ENCODE data around the gene ADAM15.
A peak's percentile ranks its signal among the peaks of the same experiment; 100 is the strongest.

ADAM15 gene

DNA sequence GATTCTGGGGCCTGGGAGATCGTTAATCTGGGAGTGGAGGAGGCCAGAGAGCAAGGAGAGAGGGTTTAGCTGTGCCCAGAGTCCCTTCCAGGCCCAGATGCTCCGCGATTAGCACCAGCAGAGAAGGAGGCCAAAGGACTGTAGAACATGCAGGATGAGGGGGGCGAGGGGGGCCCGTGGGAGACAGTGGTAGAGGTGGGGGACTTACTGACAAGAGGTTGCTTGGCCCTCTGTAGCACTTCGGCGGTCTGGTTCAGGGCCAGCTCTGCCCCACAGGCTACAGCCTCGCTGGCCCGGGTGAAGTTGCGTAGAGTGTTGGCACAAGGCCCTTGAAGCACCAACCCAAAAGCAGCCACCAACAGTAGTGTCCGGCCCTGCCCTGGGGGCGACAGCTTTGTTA lies 18.2 kb upstream of the ADAM15 start:
- no peak for DNase-seq (ENCODE audit: low read depth in 2 of 2)

DNA sequence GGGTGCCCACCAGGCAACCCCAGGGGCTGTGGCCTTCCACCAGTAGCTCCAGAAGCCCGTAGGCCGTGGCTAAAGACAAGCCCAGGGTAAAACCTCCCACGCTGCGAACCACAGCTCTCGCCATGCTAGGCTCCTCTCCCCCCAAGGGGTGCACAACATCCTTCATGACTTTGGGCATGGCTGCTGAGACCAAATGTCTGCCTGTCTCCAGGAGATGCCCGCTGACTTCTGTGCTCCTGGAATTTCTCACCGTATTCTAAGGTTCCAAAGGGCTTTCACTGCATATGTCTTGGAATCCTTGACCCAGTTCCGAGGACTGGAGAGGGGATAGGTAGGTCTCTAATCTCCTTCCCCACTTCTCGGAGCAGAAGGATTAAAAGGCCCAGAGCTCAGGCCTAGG lies 17.6 kb upstream of the ADAM15 start, which contains the start of the genes DCST1 and DCST2:
DCST1 (plus strand) TSS at position 301 of the 400 bp plus-strand sequence. CDS start 213 bp downstream, outside the sequence.
DCST2 (minus strand) TSS at position 258 of the 400 bp plus-strand sequence; CDS start at position 178, 80 bp downstream.
- no peak for DNase-seq (ENCODE audit: low read depth in 2 of 2)

DNA sequence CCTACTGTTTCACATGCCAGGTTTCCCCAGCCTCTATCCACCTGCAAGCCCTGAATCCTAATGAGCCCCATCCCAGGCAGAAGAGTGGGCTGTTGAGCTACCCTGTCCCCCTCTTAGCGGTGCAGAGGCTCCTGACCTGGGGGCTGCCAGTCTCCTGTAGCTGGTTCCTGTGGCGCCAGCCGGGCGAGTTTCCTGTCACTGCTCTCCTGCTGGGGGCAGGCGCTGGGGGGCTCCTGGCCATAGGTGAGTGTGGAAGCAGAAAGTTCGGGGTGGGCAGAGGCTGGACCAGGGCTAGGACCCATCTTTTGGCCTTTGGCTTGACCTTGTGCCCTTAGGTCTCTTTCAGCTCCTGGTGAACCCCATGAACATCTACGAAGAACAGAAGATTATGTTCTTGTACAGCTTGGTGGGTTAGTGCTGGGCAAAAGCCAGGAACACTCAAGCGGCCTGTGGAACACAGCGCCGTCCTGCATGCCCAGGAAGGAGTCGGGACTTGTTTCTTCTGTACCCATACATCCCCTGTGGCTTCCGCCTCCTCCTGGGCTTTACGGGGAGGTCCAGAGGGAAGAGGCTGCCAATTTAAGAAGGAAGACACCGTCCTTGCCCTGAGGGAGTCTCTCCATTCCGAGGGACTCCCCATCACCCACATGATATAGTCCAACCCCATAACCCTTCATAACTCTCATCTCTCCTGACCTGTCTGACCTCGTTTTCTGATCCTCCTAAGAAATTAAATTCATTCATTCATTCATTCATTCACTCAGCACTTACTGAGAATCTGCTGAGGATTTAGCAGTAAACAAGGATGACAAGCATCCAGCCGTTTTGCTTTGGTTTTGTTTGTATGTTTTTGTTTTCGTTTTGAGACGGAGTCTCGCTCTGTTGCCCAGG lies 16.6 kb upstream of the ADAM15 start:
- no peak for DNase-seq (ENCODE audit: low read depth in 2 of 2)

DNA sequence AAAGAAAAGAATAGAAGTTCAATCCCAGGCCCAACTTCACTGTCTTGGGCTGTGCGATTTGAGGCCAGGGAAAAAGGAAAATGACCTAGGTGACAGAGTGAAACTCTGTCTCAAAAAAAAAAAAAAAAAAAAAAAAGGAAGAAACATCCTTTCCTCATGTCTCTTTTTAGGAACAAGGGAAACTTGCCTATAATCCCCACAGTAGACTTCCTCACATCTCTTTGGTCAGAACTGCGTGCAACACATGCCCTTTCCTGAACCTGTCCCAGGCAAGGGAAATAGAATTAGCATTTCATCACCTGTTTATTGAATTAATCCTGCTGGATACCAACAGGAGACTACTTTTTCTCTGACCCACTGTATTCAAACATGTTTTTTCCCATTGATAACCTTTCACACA lies 15.2 kb upstream of the ADAM15 start:
- no peak for DNase-seq (ENCODE audit: low read depth in 2 of 2)

DNA sequence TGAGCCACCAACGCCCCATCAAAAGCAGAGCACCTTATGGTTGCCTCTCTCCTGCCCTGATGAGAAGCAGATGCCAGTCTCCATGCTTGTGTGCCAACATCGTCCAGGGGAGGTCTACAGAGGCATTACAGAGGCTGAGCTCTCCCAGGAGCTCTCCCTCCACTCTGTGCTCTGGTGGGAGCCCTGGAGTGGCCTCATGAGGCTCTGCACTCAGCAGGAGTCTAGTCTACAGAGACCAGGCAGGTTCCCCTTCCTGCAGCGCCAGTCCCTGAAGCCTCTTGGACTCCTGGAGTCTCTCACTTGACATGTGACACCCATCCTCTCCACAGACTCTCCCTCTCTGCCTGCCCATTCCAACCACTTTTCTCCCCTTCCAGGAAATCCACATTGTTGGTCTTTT lies 14.1 kb upstream of the ADAM15 start:
- DNase-seq (ENCODE audit: low read depth in 2 of 2) = no peak

DNA sequence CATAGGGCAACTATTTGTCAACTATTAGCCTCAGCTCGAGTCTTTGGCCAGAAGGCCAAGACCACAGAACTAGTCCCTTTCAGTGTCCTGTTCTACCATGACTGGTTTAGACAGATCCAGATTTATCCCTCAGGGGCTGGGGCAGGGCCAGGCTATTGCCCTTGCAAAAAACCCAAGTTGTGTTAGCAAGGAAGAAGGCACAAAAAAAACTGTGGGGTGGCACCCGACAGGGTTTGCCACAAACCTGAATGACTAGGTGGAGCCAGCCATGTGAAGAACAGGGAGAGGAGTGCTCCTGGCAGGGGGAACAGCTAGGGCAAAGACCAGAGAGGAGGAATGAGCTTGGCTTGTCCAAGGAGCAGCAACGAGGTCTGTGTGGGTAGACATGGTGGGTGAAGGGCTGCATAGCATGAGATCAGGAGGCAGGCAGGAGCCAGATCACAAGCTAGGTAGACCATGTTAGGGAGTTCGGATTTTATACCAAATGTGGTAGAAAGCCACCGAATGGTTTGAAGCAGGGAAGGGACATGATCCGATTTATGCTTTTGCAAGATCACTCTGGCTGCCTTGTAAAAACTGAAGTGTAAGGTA lies 13.2 kb upstream of the ADAM15 start:
- DNase-seq (ENCODE audit: low read depth in 2 of 2) = no peak

DNA sequence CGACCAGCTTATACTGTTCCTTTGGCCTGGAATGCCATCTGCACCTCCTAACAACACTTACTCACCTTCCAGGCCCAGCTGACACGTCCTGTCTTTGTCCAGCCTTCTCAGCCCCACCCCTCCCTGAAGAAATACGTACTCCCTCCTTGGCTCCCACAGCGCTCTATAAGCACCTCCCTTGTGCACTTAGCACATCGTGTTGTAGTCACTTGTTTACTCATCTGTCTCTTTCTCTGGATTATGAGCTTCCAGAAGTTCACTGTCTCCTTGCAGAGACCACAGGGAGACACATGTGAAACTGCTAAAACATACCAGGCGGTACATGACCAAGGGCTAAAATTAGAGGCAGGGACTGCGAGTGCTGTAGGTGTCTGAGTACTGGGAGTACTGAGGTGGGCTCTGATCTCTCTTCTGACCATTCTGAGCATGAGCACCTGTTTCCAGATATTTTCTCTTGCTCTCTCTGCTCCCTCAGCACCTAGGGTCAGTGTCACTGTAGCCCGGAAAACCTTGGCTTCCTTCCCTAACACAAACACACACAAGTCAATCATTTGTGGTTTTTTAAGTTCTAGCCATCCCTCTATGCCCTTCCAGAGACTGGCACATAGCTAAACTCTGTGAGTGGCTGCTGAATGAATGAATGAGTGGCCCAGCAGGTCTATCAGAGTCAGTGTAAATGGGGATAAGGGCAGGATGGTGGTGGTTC lies 12.4 kb upstream of the ADAM15 start:
- DNase-seq (ENCODE audit: low read depth in 2 of 2) = no peak

DNA sequence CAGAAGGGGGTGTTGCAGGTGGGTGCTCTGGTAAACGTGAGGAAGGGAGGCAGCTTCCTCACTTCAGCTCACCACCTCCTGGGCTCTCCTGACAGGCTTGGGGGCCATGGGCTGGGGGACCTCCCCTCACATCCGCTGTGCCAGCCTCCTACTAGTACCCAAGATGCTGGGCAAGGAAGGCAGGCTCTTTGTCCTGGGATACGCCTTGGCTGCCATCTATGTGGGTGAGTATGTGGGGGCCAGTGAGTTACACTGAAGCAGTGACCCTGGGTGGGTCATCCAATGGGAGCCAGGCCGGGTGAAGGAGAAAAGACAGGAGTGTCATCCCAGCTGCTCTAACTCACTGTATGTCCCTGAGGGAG lies 11.8 kb upstream of the ADAM15 start:
- no peak for DNase-seq (ENCODE audit: low read depth in 2 of 2)

DNA sequence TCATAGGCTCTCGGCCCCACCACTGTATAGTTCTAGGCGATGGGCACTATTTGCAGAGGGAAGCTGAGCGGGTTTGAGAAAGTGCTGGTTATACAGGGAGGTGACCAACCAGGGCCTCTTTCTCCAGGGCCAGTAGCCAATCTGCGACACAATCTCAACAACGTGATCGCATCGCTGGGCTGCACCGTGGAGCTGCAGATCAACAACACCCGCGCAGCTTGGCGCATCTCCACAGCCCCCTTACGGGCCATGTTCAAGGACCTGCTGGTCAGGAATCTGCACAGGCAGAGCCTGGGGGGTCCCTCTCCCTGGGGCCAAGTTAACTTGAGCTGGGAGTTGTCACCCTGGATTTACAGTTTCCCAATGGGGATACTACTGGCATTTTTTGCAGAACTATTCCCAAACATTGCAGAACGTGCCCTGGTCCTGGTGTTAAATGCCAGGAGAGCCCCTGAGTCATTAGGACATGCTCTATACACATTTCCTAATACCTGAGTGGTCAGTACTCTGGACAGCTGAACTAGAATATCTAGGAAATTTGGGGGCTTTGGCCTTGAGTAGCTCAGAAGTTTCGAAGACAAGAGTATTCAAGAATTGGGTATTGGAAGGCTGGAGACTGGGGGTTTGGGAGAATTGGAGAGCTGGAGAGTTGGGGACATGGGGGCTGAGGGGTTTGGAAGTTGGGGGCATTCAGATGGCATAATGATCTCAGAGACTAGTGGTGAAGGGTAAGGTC lies 10.6 kb upstream of the ADAM15 start:
- DNase-seq (ENCODE audit: low read depth in 2 of 2) = no peak

DNA sequence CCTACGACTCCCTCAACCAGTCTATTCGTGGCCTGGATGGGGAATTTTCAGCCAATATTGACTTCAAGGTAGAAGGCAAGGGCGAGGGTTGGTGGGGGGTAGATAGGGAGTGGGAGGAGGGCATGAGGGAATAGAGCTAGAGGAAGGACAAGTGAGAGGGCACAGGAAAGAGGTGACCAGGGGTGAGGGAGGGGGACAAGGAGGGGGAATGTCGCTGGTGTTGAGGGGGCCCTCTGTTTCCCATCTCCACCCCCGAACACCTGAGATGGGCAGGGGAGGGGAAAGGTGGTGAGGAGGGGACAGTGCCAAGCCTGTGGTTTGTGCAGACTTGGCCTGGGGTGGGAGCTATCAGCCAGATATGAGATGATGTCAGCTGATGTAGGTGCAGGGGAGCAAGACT lies 8.3 kb upstream of the ADAM15 start:
- DNase-seq (ENCODE audit: low read depth in 2 of 2) = no peak

DNA sequence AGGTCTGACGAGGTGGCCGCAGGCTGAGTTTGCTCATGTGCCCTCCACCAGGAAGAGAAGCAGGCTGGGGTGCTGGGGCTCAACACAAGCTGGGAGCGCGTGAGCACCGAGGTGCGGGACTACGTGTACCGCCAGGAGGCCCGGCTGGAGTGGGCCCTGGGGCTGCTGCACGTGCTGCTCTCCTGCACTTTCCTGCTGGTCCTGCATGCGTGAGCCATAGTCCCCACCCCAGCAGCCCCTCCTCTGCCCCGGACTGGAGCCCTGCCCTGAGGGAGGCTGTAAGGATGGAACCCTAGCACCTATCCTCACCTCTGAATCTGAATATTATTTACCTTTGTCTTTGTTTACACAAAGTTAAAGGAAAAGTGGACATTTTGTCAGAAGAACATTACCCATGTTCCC lies 7.8 kb upstream of the ADAM15 start:
- DNase-seq (ENCODE audit: low read depth in 2 of 2) = no peak

DNA sequence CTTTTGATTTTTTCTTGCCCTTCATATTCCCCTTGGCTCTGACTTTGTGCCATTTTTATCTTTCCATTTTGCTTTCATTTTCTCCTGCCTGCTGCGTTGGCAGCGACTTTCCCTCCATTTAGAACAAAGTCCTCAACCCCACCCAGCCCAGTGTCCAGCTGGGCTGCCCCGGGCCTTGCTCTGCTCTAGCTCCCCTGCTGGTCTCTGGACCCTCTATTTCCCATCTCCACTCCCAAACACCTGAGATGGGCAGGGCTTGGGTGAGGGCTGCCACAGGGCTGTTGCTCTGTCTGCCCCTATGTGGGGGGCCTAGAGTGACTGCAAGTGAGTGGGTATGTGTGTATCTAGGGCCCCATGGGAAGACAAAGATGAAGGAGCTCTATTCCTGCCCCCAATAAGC lies 7.3 kb upstream of the ADAM15 start:
- no peak for DNase-seq (ENCODE audit: low read depth in 2 of 2)

DNA sequence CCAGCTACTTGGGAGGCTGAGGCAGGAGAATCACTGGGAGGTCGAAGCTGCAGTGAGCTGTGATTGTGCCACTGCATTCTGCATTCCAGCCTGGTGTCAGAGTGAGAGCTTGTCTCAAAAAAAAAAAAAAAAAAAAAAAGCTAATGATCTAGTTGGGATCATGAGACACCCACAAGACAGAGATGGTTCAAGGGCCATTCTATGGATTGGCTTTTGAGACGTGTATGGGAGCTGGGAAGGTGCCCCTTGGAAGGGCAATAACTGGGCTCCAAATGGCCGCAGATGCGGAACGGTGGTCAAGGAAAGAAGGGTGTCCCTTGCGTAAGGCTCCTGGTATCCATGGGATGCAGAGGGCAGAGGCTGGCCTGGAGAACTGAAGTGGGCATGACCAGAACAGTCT lies 6.8 kb upstream of the ADAM15 start:
- no peak for DNase-seq (ENCODE audit: low read depth in 2 of 2)

DNA sequence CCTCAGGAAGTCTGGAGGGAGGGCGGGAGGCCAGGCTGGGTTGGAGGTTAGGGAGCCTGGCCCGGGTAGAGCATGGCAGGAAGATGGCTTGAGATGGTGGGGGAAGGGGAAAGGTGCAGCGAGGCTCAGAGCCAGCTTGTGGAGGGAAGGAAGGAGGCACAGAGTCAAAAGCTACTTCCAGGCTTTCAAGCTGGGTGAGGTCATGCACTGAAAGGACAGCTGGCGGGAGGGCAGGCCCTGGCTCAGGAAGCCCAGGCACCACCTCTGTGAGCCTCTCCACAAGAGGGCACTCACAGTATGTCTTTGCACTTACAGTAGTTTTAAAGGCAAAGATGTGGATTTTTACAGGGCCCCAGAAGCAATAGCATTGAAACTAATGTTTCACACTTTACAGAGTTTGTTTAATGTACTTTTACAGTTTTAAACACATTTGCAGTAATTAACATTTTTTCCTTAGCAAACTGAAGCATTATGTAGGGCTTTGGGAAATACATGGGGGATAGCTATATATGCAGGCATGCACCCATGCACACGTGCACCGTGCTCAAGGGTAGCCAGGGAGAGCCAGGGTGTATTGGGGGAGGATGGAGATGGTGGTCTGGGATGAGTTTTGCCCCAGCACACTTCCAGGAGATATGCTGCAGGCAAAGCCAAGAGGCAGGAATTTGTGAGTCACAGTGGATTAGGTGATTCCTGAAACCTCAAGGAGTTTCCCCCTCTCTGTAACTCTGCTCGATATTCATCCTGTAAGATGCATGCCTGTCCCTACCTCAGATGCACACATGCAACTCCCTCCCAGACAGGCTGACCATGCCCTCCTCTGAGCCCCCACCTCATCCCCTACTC lies 6.1 kb upstream of the ADAM15 start:
- peak in 1 of 2 donors; percentile 39 for DNase-seq (ENCODE audit: low read depth in 2 of 2)

DNA sequence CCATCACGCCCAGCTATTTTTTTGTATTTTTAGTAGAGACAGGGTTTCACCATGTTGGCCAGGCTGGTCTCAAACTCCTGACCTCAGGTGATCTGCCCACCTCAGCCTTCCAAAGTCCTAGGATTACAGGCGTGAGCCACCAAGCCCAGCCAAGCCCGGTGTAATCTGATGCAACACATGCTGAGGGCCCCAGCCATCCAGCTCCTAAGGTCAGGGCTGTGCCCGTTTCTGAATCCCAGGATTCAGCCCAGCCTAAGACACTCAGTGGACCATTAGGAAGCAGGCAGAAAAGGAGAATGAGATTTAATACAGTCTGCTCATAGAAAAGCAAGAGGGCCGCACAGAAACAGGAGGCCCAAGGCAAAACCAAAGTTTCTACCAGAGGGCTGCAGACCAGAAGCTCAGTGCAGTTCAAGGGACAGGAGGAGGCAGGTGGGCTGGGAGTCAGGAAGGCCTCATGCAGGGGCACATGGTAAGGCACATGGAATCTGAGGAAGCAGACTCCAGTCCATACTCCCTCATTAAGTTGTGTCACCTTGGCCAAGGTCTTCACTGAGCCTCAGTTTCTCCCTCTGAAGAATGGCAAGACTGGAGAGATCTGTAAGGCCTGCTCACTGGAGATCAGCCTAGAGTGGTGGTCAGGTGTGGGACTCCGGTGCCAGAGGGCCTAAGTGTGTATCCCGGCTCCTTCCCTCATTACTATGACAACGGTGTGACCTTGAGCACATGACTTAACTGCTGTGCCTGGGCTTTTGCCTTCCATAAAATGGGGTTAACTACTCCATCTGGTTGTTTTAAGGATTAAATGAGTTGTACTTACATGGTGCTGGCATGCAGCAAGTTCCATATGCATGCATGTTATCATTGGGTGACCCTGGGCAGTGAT lies 2.4 kb upstream of the ADAM15 start:
- DNase-seq (ENCODE audit: low read depth in 2 of 2) = no peak

DNA sequence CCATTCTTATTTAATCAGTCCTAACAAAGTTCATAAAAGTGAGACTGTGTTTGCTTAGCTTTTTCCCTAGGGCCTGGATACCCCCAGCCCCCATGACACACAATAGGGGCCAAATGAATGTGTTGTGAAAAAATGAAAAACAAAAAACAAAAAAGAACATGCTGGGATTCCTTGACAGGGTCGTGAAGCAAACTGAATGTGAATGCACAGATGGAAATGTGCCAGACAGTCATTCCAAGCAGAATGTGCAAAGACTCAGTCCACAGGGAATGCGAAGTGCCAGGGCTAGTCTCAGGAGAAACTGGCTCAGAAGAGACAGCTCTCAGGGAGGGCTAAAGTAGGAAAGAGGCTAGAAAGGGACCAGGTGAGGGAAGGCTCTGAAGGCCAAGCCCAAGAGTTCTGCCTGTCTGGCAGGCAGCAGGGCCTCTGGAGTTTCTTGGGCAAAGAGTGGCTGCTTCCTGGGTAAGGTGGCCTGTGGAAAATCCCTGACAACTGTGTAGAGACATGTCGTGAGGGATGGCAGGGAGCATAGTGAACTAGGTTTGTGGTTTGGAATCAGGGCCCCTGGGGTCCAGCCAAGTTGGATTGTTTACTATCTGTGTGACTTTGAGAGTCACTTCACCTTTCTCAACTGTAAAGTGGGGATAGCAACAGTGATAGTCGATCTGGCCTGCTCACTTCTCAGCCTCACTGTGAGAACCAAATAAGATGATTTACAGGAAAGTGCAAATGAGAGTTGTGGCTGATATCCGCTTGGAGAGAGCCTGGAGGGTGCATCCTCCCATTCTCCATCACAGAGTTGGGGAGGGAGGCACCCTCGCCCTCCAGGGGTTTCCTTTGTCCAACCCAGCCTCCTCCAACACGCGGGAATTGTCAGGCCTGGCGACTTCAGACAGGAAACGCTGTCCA lies 1.2 kb upstream of the ADAM15 start:
- no peak for DNase-seq (ENCODE audit: low read depth in 2 of 2)

DNA sequence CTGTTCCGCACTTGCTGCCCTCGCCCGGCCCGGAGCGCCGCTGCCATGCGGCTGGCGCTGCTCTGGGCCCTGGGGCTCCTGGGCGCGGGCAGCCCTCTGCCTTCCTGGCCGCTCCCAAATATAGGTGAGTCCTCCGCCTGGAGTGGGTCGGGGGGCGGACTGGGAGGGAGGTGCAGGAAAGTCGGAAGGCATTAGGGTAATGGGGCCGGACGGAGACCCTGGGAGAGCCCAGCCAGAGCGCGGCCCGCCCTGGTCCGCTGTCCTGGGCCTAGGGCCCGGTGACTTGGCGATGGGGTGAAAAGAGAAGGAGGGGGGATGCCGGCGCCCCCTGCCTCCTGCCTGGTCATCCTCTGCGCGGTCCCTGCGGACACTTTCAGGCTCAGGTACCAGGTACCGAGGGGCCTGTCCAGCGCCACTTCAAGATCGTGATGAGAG lies 243 bp downstream of the ADAM15 start:
- DNase-seq (ENCODE audit: low read depth in 2 of 2) = no peak

DNA sequence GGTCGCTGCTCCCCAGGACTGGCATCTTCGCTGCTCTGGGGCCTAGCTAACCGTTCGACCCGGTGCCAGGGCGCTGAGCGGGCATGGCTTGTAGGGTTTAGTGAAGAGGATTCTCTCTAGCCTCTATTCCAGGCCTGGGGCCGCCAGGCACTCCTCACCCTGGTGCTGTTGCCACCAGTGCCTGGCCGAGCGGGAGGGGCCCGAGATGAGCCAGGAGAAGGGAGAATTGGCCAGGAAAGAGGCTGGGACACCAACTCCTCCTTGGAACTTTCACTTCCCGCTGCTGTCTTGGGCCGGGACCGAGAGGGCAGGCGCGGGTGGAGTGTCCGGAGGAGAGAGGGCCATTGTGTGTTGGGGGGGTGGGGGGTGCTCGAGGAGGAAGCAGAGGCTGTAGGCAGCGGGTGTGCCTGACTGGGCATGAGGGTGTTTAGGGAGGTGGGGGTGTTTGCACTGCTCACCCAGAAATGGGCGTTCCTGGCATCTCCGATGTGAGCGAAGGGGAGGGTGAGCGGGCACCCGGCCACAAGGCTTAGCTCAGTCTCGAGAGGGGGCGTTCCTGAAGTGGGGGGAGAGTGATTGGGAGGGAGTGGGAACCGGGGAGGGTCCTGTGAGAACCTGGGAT lies 772 bp downstream of the ADAM15 start:
- DNase-seq (ENCODE audit: low read depth in 2 of 2) = no peak
